ENCODE results near the gene SLIT1.

Gene SLIT1

GRCh38 chr10:97017474-97017903 is 168.3 kb downstream of the SLIT1 start:
- DNase-seq, result no peak

GRCh38 chr10:97016728-97017473 is 168.9 kb downstream of the SLIT1 start:
- DNase-seq, result peak; percentile 20

- DNase-seq, result no peak
These were observed 170.5 kb downstream of the SLIT1 start for GRCh38 chr10:97015240-97015639.

DNA sequence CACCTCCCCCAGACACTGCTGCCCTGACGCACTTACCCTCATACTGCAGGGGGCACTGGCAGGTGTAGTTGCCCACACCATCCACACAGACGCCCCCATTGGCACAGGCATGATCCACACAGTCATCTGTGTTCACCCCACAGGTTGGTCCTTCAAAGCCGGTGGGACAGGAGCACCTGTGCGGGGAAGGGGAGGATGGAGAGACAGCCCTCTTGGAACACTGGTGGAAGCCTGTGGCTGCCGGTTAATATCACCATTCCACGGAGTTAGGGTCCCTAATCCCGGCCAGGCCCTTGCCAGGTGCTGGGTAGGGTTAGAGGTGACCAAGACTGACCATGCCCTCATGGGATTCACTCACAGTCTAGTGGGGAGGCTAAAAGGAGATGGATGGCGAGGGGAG is 171.8 kb downstream of the SLIT1 start:
- DNase-seq, result no peak

- no peak for DNase-seq
These were observed 172.2 kb downstream of the SLIT1 start for GRCh38 chr10:97013568-97013967.

DNA sequence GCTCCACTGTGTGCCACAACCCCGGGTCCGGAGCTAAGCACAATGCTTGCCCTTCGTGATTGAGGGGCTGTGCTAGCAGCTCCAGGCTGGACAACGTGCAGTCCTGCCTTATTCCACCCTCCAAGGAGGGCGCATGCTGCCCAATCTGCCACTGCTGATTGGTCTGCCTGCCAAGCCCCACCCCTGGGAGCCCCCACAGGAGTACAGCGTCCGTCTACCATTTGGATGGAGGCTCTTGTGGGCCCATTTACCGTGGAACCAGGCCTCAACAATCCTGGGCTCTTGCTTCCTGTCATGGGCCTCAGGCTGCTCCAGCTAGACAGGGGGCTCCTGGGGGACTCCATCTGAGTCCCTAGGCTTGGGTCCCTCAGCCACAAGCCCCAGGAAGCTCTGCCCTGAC is 173.3 kb downstream of the SLIT1 start:
- DNase-seq, result no peak

DNA sequence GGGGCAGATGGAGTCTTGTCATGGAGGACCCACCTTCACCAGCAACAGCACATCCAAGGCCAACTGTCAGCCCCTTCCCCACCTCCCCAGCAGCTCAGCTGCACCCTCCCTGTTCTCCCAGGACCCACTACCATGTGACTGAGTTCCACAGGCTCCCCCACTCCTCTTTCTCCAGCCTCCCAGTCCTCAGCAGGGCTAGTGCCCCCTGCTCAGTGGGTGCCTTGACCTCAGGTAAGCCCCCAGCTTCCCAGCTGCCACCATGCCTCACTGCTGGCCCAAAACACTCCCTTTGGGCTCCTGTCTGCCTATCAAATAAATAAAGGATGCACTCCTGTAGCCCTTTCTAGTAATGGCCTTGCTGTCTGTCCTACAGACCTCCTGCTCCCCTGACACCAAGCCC is 174.4 kb downstream of the SLIT1 start:
- DNase-seq, result no peak

DNA sequence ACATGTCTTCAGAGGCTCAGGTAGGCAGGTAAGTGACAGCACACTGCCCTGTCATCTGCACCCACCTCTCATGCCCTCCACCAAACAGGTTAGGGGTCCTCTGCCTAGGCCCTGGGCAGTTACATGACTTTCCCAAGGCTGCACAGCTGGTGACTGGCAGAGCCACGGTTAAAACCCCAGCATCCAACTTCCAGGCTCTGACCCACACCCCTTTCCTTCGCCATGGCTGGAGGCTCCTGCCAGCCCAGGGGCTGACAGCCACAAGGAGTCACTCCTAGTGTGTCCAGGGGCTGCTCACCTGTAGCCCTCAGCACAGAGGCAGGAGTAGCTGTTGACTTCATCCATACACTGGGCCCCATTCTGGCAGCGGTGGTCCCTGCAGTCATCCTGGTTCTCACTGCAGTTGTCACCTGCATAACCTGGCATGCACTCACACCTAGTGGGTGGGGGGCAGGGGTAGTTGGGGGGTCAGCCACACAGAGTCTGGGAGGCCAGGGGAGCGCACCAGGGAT is 175.0 kb downstream of the SLIT1 start:
- DNase-seq, result no peak

- DNase-seq, result no peak
These were observed 178.3 kb downstream of the SLIT1 start for GRCh38 chr10:97007417-97007816.

- DNase-seq, result no peak
These were observed 179.4 kb downstream of the SLIT1 start for GRCh38 chr10:97006364-97006763.

GRCh38 chr10:97005349-97005748 is 180.4 kb downstream of the SLIT1 start:
- no peak for DNase-seq

- no peak for DNase-seq
These were observed 181.2 kb downstream of the SLIT1 start for GRCh38 chr10:97004591-97004990.

DNA sequence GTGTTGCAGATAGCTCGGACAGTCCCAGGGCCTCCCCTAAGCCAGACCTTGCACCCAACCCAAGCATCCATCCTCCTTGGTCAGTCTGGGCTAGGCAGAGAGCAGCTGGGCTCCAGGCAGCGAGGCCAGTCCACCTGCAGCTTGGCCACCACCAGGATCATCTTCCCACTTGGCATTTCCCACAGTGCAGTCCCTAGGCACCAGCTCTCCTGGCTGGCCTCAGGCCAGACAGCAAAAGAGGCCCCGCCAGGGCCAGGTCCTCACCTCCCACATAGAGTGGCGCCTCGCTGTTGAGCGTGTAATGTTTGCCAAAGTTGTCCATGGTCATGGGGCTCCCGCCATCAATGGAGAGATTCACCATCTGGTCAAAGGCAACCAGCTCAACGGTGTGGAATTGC is 182.0 kb downstream of the SLIT1 start:
- no peak for DNase-seq

- DNase-seq, result no peak
These were observed 182.5 kb downstream of the SLIT1 start for GRCh38 chr10:97003151-97003803.

- DNase-seq, result no peak
These were observed 183.1 kb downstream of the SLIT1 start for GRCh38 chr10:97002670-97003069.

DNA sequence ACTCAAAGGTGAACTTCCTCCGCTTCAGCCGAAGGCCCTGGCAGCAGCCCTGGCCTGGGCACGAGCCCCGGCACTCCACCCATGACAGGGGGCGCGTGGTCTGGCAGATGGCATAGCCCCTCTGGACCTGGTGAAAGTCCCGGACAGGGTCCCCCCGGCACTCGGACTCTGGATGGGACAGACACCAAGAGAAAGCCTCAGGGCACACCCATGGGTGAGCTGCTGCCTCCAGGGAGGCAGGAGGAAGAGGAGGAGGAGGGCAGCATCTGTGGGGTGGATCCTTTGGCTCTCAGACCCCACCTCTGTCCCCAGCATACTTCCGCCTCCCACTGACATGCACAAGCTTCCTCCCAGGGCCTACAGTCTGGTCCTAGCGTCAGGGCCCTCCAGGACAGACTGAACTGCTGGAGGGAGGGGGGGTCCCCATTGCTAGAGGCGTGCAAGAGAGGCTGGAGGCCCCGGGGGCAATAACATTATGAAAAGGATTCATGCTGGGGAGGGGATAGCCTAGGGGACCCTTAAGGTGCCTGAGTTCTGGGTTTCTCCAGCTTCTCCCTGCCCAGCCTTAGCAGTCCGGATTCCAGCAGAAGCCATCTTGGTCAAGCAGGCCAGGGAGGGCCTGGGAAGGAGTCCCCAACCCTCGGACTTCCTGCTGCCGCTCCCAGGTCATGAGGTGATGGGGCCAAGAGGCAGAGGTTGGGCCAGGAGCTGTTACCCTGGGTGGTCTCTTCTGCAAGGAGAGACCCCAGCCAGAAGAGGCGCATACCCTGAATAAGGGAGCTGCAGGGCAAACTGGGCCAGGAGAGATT is 184.4 kb downstream of the SLIT1 start:
- no peak for DNase-seq

DNA sequence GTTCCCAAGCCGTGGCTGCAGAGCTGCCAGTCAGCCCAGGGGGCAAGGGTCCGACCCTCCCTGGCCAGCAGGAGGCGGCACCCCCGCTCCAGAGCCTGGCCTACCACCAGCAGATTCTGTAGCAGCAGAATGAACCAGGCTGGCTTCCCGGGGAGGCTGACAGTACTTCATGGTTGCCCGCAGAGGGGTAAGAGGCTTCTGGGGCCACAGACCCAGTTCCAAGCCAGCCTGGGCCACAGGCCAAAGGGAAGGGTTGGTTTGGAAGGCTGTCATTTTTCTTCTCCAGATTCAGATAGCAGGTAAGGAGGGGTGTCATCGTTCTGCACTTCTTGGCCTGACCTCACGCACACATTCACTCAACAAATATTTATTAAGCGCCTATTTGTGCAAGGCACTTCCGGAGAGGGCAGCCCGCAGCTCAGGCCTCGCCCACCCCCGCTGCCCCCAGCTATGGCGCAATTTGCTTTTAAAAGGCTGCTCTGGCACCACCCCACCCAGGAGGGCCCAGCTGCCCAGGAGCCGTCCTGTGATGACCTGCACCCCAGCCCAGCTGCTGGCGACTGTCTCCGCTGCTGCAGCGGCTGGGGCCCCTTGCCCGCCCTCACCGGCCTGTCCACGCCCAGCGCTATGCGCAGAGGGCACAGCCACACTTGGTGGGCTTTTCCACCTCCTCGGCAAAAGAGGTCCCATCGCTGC is 185.1 kb downstream of the SLIT1 start:
- no peak for DNase-seq

DNA sequence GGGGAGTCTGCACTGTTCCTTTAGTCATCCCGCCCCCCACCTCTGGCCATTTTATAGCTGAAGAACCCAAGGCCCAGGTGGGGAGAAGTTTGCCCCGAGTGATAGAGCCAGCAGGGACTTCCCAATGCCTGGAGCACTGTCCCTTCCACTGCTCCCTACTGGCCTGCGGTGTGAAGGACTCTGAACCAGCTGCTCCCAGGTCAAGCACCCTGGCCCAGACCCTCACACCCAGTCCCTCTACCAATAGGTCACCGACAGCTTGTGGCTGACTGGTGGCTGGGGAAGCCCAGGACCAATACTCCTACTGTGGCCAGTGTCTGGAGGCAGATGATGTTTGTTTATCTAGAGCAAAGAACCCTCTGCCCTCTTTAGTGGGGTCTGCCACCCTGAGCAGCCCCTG is 185.8 kb downstream of the SLIT1 start:
- no peak for DNase-seq

DNA sequence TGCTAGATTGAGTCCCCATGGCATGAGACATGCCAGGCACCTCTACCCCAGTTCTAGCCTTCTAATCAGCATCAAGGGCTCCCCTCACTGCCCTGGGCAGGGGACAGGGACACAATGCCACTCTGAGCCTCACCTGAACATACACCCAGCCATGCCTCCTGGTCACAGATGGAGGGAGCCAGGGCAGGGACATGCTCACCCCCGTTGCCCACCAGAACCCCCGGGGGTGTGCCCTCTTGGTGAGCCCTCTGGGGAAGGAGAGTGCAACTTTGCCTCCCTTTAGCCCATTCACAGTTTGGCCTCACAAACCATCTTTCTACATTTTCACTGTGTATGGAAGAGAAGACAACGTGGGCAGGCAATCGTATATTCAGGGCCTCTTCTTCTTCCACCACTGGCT is 186.4 kb downstream of the SLIT1 start:
- no peak for DNase-seq

DNA sequence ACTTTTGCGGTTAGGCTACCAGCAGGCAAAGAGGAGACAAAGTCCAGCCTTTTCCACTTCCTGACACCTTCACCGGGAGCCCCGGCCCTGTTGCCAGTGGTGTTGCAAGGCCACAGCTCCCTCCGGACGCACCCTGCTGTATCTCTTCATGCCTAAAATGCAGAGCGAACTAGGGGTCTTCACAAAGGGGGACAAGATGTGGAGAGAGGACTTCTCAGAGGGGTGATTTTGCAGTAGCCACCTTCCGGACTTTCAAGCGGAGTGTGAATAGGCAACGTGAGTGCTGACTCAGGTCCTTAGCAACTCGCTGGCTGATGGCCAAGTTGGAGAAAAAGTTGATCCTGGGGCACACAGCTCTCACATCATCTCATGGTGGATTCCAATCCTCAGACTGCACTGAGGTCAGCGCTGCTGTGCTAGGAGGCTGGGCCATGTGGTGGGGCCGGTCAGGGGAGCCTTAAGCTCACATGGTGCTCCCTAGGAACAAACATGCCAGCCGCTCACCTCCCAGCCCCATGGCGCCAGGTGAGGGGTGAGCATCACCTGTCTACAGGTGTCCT is 187.3 kb downstream of the SLIT1 start:
- DNase-seq, result no peak

DNA sequence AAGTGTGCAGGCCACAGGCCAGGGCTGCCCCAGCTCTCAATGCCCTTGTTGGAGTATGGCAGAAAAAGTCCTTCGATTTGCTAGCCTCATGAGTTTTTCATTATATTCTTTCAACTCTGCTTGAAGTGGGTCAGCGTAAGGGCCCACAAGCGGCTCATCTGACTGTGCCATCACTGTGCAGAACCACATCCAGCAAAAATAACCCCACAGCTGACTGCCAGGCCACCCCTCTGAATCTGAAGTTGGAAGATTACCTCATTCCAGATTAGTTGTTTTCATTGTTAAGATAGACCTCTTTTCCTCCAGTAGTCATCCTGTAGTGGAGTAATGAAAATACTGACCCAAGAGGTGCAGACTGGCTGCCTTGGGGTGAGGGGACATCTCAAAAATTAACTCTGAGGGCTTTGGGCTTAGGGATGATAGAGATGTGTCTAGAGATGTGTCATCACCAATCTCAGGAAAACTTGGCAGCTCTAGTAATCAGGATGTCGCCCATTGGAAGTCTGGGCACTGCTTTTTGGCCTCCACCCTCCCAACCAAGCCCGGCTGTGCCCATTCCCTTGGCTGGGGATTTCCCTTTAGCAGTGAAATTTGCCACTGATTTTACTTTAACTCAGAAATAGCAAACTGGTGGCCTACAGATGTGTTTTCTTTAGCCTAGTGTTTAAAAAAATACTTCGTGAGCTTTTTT is 189.3 kb downstream of the SLIT1 start:
- no peak for DNase-seq

DNA sequence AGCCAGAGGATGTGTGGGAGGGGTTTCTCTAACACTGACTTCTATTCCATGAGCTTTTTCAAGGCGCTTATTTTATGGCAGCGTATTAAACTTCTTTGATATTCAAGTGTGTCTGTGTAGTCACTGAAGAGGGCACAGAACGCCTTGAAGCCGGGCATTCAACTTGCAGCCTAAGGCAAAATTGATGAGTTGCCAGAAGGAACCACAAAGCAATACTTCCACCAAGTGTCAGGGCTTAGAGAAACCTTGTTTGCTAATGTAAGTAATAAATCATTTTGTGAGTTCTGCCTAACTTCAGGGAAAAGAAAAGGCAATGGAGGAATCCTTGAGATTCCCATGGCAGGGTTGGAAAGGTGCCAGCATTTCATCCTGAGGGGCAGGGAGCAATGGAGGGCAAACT is 189.9 kb downstream of the SLIT1 start:
- no peak for DNase-seq

Data from CD4-positive, alpha-beta T cell treated with Interleukin-17A for 1 hour (primary cell).